Activated T-cell treated with anti-CD3 and anti-CD28 coated beads for 24 hours (primary cell): ENCODE data around the gene CPEB4.
A peak's percentile ranks its signal among the peaks of the same experiment; 100 is the strongest.

ENCODE experiments used
- DNase-seq: peaks from one replicate; pipeline ENCODE4 v3.0.0-alpha.2; 2020; ENCODE audit warnings: low read depth

CPEB4 gene

GRCh38 chr5:173944511-173944910 lies 56.4 kb downstream of the CPEB4 start:
- no peak for DNase-seq

GRCh38 chr5:173945160-173945559 lies 57.0 kb downstream of the CPEB4 start:
- DNase-seq: no peak

- no peak for DNase-seq
Observed at GRCh38 chr5:173946323-173946722, 58.2 kb downstream of the CPEB4 start.

- no peak for DNase-seq
Observed at GRCh38 chr5:173950829-173951228, 62.7 kb downstream of the CPEB4 start.

GRCh38 chr5:173953528-173954090 lies 65.5 kb downstream of the CPEB4 start:
- no peak for DNase-seq

- no peak for DNase-seq
Observed at GRCh38 chr5:173954671-173955521, 66.7 kb downstream of the CPEB4 start.

- DNase-seq: no peak
Observed at GRCh38 chr5:173960986-173961385, 72.8 kb downstream of the CPEB4 start.

- no peak for DNase-seq
Observed at GRCh38 chr5:173961418-173961817, 73.3 kb downstream of the CPEB4 start.

GRCh38 chr5:173962436-173962972 lies 74.4 kb downstream of the CPEB4 start:
- DNase-seq: no peak

- DNase-seq: no peak
Observed at GRCh38 chr5:173963182-173963838, 75.2 kb downstream of the CPEB4 start.

- DNase-seq: no peak
Observed at GRCh38 chr5:173963867-173964441, 75.8 kb downstream of the CPEB4 start.

GRCh38 chr5:173964506-173964905 lies 76.4 kb downstream of the CPEB4 start:
- DNase-seq: no peak

GRCh38 chr5:173967241-173967640 lies 79.1 kb downstream of the CPEB4 start:
- no peak for DNase-seq

GRCh38 chr5:173968154-173968797 lies 80.1 kb downstream of the CPEB4 start:
- DNase-seq: no peak

GRCh38 chr5:173969167-173970049 lies 81.3 kb downstream of the CPEB4 start:
- DNase-seq: no peak

GRCh38 chr5:173970878-173971650 lies 82.9 kb downstream of the CPEB4 start:
- no peak for DNase-seq

GRCh38 chr5:173971681-173972345 lies 83.7 kb downstream of the CPEB4 start:
- no peak for DNase-seq

GRCh38 chr5:173972607-173972924 lies 84.4 kb downstream of the CPEB4 start:
- DNase-seq: no peak

- peak; percentile 69 for DNase-seq
Observed at GRCh38 chr5:173972925-173973615, 84.9 kb downstream of the CPEB4 start.
